ENCODE measurements around the gene GRB7. TPM values are rescaled to one million over a fixed set of nuclear protein-coding genes. Genes with fewer than 3 reads are reported as not detected.

Gene GRB7
- total and polyA plus RNA-seq, 10 of the 15 experiments (the other 5 are each of a cell fraction or from before 2014, with no cell fraction given): 0.05 to 0.34 (median 0.19) TPM; not detected in 4

GRCh38 chr17:39774047-39774446 lies 36.3 kb downstream of the GRB7 start (continued):
- TF ChIP-seq BCL3 (IDR thresholded peaks at IDR 0.05; ENCODE audit: borderline replicate concordance, insufficient read depth, low read depth, low read length, poor library complexity, severe bottlenecking) (no peak), FOXM1 (IDR thresholded peaks at IDR 0.05; ENCODE audit: low read depth, low read length) (0 out of 2 replicates have a peak, but pooled peaks have one; percentile 14)

GRCh38 chr17:39775031-39775430 lies 37.3 kb downstream of the GRB7 start:
- in situ Hi-C loops (cut with MboI) (no loop called here), intact Hi-C loops (cut with micrococcal nuclease; ENCODE audit: unreplicated experiment) (loop anchor here (5.0 kb wide), 1 partner anchor 87 kb away; the partner anchor contains the start of gene IKZF3)
- H3K4me3 ChIP-seq: peak overlapping the region; percentile 79
- peak overlapping the region; percentile 74 for H3K9ac ChIP-seq (ENCODE audit: control insufficient read depth, insufficient read depth, low read length)
- H3K36me3 ChIP-seq (ENCODE audit: control insufficient read depth in 2 of 2, insufficient read depth in 2 of 2, low read length in 1 of 2): peaks cover 4 to 23% of the 10 kb centered on the region in 2 experiments
- ATAC-seq (peak; percentile 58), DNase-seq (ENCODE audit: low read depth, low spot score) (peak; percentile 66), FAIRE-seq (no peak)
- ChIA-PET CTCF (interaction anchor here (0.7 to 3.8 kb wide), 10 partner anchors 12 to 657 kb away, joined by 3 to 30 read pairs (median 5); partner anchors contain the start of gene PSMD3), RAD21 (ENCODE audit: unreplicated experiment) (interaction anchor here (1.1 to 3.9 kb wide), 11 partner anchors 11 to 153 kb away, joined by 3 to 64 read pairs (median 7); partner anchors contain the start of gene IKZF3), POLR2A (interaction anchor here (0.5 to 4.9 kb wide), 13 partner anchors 11 to 768 kb away, joined by 3 to 81 read pairs (median 3); partner anchors contain the start of genes GSDMA and IKZF3), SMC1A (ENCODE audit: uncharacterized antibody, unreplicated experiment) (interaction anchor here (0.6 to 4.9 kb wide), 17 partner anchors 8 to 140 kb away, joined by 3 to 60 read pairs (median 5); no protein-coding TSS in a partner anchor)
- H3K79me2 ChIP-seq (ENCODE audit: control insufficient read depth, insufficient read depth, low read length): peaks cover 89% of the 10 kb centered on the region
- H3K27me3 ChIP-seq (replicated peaks in 1 of 2; ENCODE audit: control insufficient read depth in 2 of 2, insufficient read depth in 2 of 2, low read length in 1 of 2): no peaks in the 10 kb centered on the region
- WGBS (ENCODE audit: insufficient coverage, insufficient replicate concordance, low lambda C conversion rate, missing lambda C conversion rate): 3% methylated on average over 2 of the region's 2 CpGs
- H3K27ac ChIP-seq (ENCODE audit: control insufficient read depth, insufficient read depth): peak overlapping the region; percentile 95
- H3K4me1 ChIP-seq (ENCODE audit: control insufficient read depth, insufficient read depth, low read length): peaks cover 64% of the 10 kb centered on the region
- no peaks in the 10 kb centered on the region for H4K20me1 ChIP-seq (ENCODE audit: control insufficient read depth, insufficient read depth)
- H3K9me3 ChIP-seq (replicated peaks; ENCODE audit: control insufficient read depth, insufficient read depth, low read length): no peaks in the 10 kb centered on the region; the same call in 2 of the 3 replicates
- peak overlapping the region; percentile 97 for H3K4me2 ChIP-seq (ENCODE audit: control insufficient read depth, insufficient read depth)
- H2AFZ ChIP-seq (ENCODE audit: control insufficient read depth, low read depth, low read length): no peak overlapping the region
- no TSS peak for BruUV-seq (replicated peaks)
- TF ChIP-seq SMAD5 (IDR thresholded peaks at IDR 0.05; ENCODE audit: low read depth) (no peak), PML (IDR thresholded peaks at IDR 0.05; ENCODE audit: low read length) (no peak), CREM (IDR thresholded peaks at IDR 0.05; ENCODE audit: low read depth) (no peak), USF2 (IDR thresholded peaks at IDR 0.05; ENCODE audit: borderline replicate concordance, low read depth, low read length) (no peak), TCF3 (IDR thresholded peaks at IDR 0.05; ENCODE audit: borderline replicate concordance, insufficient read depth, low read depth, low read length) (no peak), BCL3 (IDR thresholded peaks at IDR 0.05; ENCODE audit: borderline replicate concordance, insufficient read depth, low read depth, low read length, poor library complexity, severe bottlenecking) (no peak), ZZZ3 (IDR thresholded peaks at IDR 0.05; ENCODE audit: control insufficient read depth, insufficient read length, low read depth) (no peak), NR2C2 (IDR thresholded peaks at IDR 0.05; ENCODE audit: borderline replicate concordance, control insufficient read depth, insufficient read length, low read depth) (no peak), EZH2 (IDR thresholded peaks at IDR 0.05; ENCODE audit: borderline replicate concordance, control insufficient read depth, low read depth, low read length) (no peak), ZBED1 (IDR thresholded peaks at IDR 0.05; ENCODE audit: borderline replicate concordance) (no peak), MXI1 (IDR thresholded peaks at IDR 0.05; ENCODE audit: low read depth, low read length) (0 out of 2 replicates have a peak, but pooled peaks have one; percentile 30), POLR2A (IDR thresholded peaks at IDR 0.05; ENCODE audit: low read depth, low read length) (no peak), JUNB (IDR thresholded peaks at IDR 0.05) (no peak; the same call in 1 of the 2 replicates), MTA2 (IDR thresholded peaks at IDR 0.05; ENCODE audit: low read depth) (no peak), TAF1 (IDR thresholded peaks at IDR 0.05; ENCODE audit: borderline replicate concordance, low read depth, low read length) (0 out of 2 replicates have a peak, but pooled peaks have one; percentile 49), SP1 (IDR thresholded peaks at IDR 0.05; ENCODE audit: low read depth, low read length) (no peak), CHD2 (IDR thresholded peaks at IDR 0.05; ENCODE audit: borderline replicate concordance, low read depth, low read length) (no peak), BACH1 (IDR thresholded peaks at IDR 0.05; ENCODE audit: borderline replicate concordance) (no peak), CBX3 (IDR thresholded peaks at IDR 0.05; ENCODE audit: borderline replicate concordance, low read depth) (no peak)
